DOHH2 (cell line): ENCODE results near the gene SHISA5.

ENCODE experiments used
- H3F3A ChIP-seq: fragments of 200-600 bp; sonication (generic), shearing (Covaris generic); 2 replicates; pipeline ENCODE4 v1.6.0; 2016; ENCODE audit warnings: antibody characterized with exemption, mild to moderate bottlenecking; ENCODE audit not compliant: control insufficient read depth, insufficient read depth
- H3K27ac ChIP-seq: fragments of 200-600 bp; sonication (generic); 2 replicates; pipeline ENCODE4 v1.5.1; 2014; ENCODE audit warnings: low read depth, mild to moderate bottlenecking, low read length, moderate library complexity
- H3K27me3 ChIP-seq: fragments of 200-600 bp; sonication (generic); 2 replicates; pipeline ENCODE4 v1.6.1; 2014; ENCODE audit warnings: mild to moderate bottlenecking, low read length, mixed read lengths; ENCODE audit not compliant: control insufficient read depth
- H3K36me3 ChIP-seq: fragments of 200-600 bp; sonication (generic); 2 replicates; pipeline ENCODE4 v1.6.1; 2014; ENCODE audit warnings: mild to moderate bottlenecking, low read length, moderate library complexity, mixed read lengths; ENCODE audit not compliant: control insufficient read depth
- H3K4me1 ChIP-seq: fragments of 200-600 bp; sonication (generic); 2 replicates; pipeline ENCODE4 v1.6.1; 2014; ENCODE audit warnings: mild to moderate bottlenecking, low read length, mixed read lengths; ENCODE audit not compliant: control insufficient read depth
- H3K4me2 ChIP-seq: fragments of 200-600 bp; sonication (generic); 2 replicates; pipeline ENCODE4 v1.6.0; 2014; ENCODE audit warnings: mild to moderate bottlenecking, low read length, moderate library complexity
- H3K4me3 ChIP-seq: fragments of 200-600 bp; sonication (generic); 2 replicates; pipeline ENCODE4 v1.5.1; 2014; ENCODE audit warnings: mild to moderate bottlenecking, low read length, mixed read lengths
- H3K79me2 ChIP-seq: fragments of 200-600 bp; sonication (generic); 2 replicates; pipeline ENCODE4 v1.6.1; 2014; ENCODE audit warnings: mild to moderate bottlenecking, low read length, mixed read lengths; ENCODE audit not compliant: control insufficient read depth
- H3K9me2 ChIP-seq: fragments of 200-600 bp; sonication (generic); replicated peaks from 2 replicates; pipeline ENCODE4 v1.6.1; 2014; ENCODE audit warnings: mild to moderate bottlenecking, low read length, mixed read lengths; ENCODE audit not compliant: control insufficient read depth
- H3K9me3 ChIP-seq: fragments of 200-600 bp; sonication (generic); 2 replicates; pipeline ENCODE4 v1.6.1; 2014; ENCODE audit warnings: antibody characterized with exemption, low read length, mixed read lengths; ENCODE audit not compliant: control insufficient read depth, insufficient read depth
- H4K20me1 ChIP-seq: fragments of 200-600 bp; sonication (generic); 2 replicates; pipeline ENCODE4 v1.6.0; 2014; ENCODE audit warnings: low read depth, mild to moderate bottlenecking, antibody characterized with exemption, low read length, moderate library complexity; ENCODE audit not compliant: control insufficient read depth, insufficient read depth
- CTCF ChIP-seq: fragments of 200-600 bp; sonication (generic); IDR thresholded peaks from one replicate; pipeline ENCODE4 v1.5.1; 2014; ENCODE audit warnings: antibody characterized with exemption, mild to moderate bottlenecking, low read depth, low read length; ENCODE audit not compliant: poor library complexity, severe bottlenecking
- EZH2phosphoT487 ChIP-seq: fragments of 200-600 bp; sonication (generic); IDR thresholded peaks from 2 replicates; pipeline ENCODE4 v1.6.1; 2017; ENCODE audit warnings: borderline replicate concordance, mild to moderate bottlenecking, antibody characterized with exemption, low read length, moderate library complexity, mixed read lengths

Gene SHISA5

DNA sequence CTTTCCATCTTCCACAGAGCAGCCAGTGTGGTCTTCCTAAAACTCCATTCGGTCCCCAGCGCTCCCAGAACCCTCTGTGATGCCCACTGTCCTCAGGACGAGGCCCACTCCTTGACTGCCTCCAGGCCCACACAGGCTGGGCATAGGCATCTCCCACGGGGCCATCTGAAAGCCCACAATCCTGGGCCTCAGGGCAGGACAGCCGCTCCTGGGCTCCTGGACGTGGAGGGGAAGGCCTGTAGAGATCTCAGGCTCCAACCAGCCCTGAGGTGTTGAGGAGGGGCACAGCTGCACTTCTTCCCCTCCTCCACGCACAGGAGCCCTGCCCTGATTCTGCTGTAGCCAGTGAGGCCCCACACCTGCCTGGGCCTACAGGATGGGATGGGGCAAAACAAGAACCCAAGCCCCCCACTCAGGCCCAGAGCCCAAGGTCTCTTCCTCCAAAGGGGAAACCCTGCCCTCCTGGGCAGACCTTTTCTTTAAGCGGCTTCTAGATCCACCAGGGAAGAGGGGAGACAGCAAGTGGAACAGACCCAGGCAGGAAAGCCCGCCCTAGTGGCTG lies 25.9 kb downstream of the SHISA5 start:
- TF ChIP-seq CTCF: no peak
- TF ChIP-seq EZH2phosphoT487: no peak
- no peaks in the 10 kb centered on the region for H3K27me3 ChIP-seq
- H3K9me3 ChIP-seq: no peaks in the 10 kb centered on the region
- no peaks in the 10 kb centered on the region for H4K20me1 ChIP-seq
- peak overlapping the region; percentile 84 for H3K4me2 ChIP-seq
- no peaks in the 10 kb centered on the region for H3K79me2 ChIP-seq
- H3K4me3 ChIP-seq: peak overlapping the region; percentile 54; the same call in 1 of the 2 replicates
- no peaks in the 10 kb centered on the region for H3K36me3 ChIP-seq
- H3F3A ChIP-seq: peaks cover 5% of the 10 kb centered on the region; the same call in 1 of the 2 replicates
- H3K27ac ChIP-seq: peak overlapping the region; percentile 4; the same call in 1 of the 2 replicates
- peaks cover 45% of the 10 kb centered on the region for H3K4me1 ChIP-seq
- H3K9me2 ChIP-seq: no peaks in the 10 kb centered on the region

GRCh38 chr3:48476426-48477053 lies 27.4 kb downstream of the SHISA5 start:
- Histone ChIP-seq H3K9me2 (no peaks in the 10 kb centered on the region), H3K4me1 (peaks cover 51% of the 10 kb centered on the region), H3K36me3 (peaks cover 4% of the 10 kb centered on the region; the same call in 1 of the 2 replicates), H3K79me2 (peaks cover 14% of the 10 kb centered on the region), H3K4me3 (no peak overlapping the region), H4K20me1 (no peaks in the 10 kb centered on the region), H3K27ac (no peak overlapping the region), H3K4me2 (peak overlapping the region; percentile 18; the same call in 1 of the 2 replicates), H3K9me3 (no peaks in the 10 kb centered on the region), H3K27me3 (no peaks in the 10 kb centered on the region), H3F3A (peaks cover 5% of the 10 kb centered on the region; the same call in 1 of the 2 replicates)
- TF ChIP-seq EZH2phosphoT487 (no peak), CTCF (no peak)

GRCh38 chr3:48475188-48475587 lies 28.8 kb downstream of the SHISA5 start:
- H3K27me3 ChIP-seq: no peaks in the 10 kb centered on the region
- H3K4me2 ChIP-seq: no peak overlapping the region
- H3K4me1 ChIP-seq: peaks cover 64% of the 10 kb centered on the region
- H3K9me2 ChIP-seq: no peaks in the 10 kb centered on the region
- no peak overlapping the region for H3K27ac ChIP-seq
- H3K36me3 ChIP-seq: peaks cover 12% of the 10 kb centered on the region
- H4K20me1 ChIP-seq: no peaks in the 10 kb centered on the region
- H3K9me3 ChIP-seq: no peaks in the 10 kb centered on the region
- no peak for TF ChIP-seq CTCF
- TF ChIP-seq EZH2phosphoT487: no peak
- no peak overlapping the region for H3K4me3 ChIP-seq
- peaks cover 27% of the 10 kb centered on the region for H3K79me2 ChIP-seq
- H3F3A ChIP-seq: 0 out of 2 replicates have a peak, but pooled peaks cover 5% of the 10 kb centered on the region
